Measurements from ENCODE around the gene PTGER3.

Gene PTGER3

GRCh38 chr1:71047635-71048607 lies at the start of gene PTGER3:
Gene PTGER3 (minus strand): TSS chr1:71047816. CDS start chr1:71047577, 239 bp downstream.
- DNase-seq (ENCODE audit: low read depth in 2 of 2) = peak in 1 of 2 donors; percentile 34

DNA sequence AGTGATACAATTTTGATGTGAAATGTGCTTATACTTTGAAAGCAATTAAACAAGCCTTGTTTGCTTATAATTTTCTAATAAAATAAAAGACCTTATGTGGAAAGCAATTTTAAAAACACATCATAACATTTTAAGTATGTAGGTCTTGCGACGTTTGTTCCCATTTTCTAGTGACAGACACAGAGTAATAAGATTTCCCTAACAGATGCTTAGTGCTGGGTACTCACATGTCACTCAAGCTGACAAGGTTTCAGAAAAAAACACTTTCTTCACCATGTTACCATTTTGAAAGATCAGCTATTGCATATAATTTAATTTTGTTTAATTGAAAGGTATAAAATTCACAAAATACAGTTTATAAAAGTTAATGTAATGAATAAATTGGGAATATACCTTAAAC lies 47.3 kb upstream of the PTGER3 start:
- no peak for DNase-seq (ENCODE audit: low read depth in 2 of 2)

- no peak for DNase-seq (ENCODE audit: low read depth in 2 of 2)
These were observed 46.3 kb upstream of the PTGER3 start for GRCh38 chr1:71093938-71094337.

- DNase-seq (ENCODE audit: low read depth in 2 of 2) = no peak
These were observed 42.1 kb upstream of the PTGER3 start for GRCh38 chr1:71089536-71090270.

GRCh38 chr1:71088645-71089287 lies 41.1 kb upstream of the PTGER3 start:
- DNase-seq (ENCODE audit: low read depth in 2 of 2) = no peak

DNA sequence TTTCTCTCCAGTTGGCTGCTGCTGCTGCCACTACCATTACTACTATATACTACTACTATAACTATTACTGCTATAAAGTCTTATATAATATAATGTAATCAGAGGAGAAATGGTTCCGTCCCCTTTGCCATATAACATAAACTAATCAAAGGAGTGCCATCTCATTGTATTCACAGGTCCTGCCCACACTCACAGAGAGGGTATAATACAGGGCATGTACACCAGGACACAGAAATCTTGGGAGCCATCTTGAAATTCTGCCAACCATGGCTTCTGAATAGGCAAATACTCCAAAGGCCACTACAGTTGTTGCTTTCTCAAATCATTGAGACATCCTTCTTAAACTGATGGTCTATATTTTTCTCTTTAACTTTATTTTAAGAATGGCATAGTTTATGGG lies 40.1 kb upstream of the PTGER3 start:
- no peak for DNase-seq (ENCODE audit: low read depth in 2 of 2)

DNA sequence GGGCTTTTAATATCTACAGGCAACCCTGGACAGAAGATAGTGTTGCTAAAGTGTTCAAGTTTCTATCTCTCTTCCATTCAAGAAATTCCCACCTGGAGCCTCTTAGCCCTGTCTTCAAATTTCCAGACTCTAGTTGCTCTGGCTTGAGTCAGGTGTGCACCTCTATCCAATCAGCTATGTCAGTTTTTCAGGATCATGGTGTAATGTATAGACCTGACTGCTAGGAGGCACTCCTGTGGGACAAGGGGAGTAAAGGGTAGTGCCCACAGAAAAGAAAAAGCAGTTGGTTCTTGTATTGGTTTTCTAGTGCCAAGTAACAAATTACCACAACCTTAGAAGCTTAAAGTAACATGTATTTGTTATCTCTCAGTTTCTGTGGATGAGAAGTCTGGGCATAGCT lies 39.4 kb upstream of the PTGER3 start:
- no peak for DNase-seq (ENCODE audit: low read depth in 2 of 2)

- DNase-seq (ENCODE audit: low read depth in 2 of 2) = no peak
These were observed 38.7 kb upstream of the PTGER3 start for GRCh38 chr1:71086331-71086730.

DNA sequence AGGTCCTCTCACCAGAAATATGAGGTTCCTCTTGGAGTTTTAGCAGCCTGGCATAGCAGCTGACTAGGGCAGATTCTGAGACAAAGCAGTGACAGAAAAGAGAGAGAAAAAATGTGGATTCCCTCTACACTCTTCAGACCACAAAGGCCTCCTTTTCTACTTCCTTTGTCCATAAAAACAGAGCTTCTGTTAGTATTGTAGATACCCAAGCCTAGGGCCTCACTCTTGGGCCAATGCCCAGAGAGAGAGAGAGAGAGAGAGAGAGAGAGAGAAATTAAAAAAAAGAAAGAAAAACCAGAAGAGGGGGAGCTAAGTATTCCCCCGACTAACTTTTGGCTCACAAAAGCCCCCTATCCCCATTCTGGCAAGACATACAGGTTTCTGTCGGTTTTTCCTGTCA lies 35.7 kb upstream of the PTGER3 start:
- no peak for DNase-seq (ENCODE audit: low read depth in 2 of 2)

GRCh38 chr1:71081697-71082080 lies 34.1 kb upstream of the PTGER3 start:
- no peak for DNase-seq (ENCODE audit: low read depth in 2 of 2)

DNA sequence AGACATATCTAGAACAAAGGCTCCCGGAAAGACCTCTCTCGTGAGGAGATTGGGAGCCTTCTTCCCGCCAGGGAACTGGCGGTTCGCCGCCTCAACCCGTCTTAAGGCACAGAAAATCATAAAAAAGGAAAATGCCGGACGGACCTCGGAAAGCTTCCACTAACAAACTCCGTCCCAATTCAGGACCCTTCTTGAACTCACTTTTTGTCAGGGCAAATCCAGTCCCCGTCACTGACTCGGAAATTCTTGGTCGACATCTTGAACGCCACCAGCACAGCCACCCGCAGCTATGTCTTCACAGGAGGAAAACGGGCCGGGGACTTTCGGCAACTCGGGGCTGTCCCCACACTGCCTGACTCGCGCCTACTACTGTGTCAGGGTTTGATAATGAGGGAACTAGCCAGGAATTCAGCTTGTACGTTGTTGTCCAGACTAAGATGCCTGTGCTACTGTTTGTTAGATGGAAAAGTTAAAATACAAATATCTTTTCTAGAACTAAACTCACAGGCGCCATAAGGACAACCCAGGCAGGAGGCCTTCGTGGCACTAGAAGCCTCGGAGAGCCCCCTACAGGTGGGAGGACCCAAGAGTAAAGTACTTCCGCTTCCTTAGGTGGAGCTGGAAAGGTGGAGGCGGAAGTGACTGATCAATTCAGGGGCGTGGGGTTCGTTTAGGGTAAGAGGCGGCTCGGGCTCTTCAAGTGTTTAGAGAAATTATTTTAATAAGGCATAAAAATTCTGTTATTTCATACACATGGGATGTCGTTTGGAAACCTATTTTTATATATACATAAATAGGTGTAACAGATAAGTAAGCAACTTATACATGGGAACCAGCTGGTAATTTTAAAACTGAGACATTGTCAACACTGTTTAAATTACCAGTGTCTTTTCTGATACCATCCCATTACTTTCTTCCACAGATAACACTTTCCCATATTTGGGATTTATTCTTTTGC lies 33.4 kb upstream of the PTGER3 start, which contains the start of gene ZRANB2:
TSS of gene ZRANB2 (minus strand) at position 297 of the 958 bp plus-strand sequence. CDS start at position 257, 40 bp downstream.
- peak; percentile 80 to 83 for DNase-seq (ENCODE audit: low read depth in 2 of 2)

- peak in 1 of 2 donors; percentile 5 for DNase-seq (ENCODE audit: low read depth in 2 of 2)
These were observed 32.7 kb upstream of the PTGER3 start for GRCh38 chr1:71080230-71080738.

GRCh38 chr1:71074681-71075080 lies 27.1 kb upstream of the PTGER3 start:
- DNase-seq (ENCODE audit: low read depth in 2 of 2) = no peak

GRCh38 chr1:71072273-71072672 lies 24.7 kb upstream of the PTGER3 start:
- no peak for DNase-seq (ENCODE audit: low read depth in 2 of 2)

DNA sequence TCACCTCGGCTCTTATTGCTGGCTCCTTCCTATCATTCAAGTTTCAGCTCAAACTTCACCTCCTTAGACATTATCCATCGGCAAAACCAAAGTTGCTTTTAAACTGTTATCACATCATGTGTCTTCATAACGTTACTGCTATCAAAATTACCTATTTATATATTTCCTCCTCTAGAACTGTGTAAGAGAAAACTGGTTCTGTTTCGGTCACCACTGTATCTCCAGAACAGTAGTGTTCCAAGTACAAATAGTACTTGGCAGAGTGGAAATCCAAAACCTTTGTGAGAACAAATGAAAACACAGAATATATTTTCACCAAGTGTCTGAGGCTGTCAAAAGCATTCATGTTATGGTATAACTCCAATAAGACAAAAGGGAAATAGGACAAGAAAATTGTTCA lies 24.1 kb upstream of the PTGER3 start:
- no peak for DNase-seq (ENCODE audit: low read depth in 2 of 2)

DNA sequence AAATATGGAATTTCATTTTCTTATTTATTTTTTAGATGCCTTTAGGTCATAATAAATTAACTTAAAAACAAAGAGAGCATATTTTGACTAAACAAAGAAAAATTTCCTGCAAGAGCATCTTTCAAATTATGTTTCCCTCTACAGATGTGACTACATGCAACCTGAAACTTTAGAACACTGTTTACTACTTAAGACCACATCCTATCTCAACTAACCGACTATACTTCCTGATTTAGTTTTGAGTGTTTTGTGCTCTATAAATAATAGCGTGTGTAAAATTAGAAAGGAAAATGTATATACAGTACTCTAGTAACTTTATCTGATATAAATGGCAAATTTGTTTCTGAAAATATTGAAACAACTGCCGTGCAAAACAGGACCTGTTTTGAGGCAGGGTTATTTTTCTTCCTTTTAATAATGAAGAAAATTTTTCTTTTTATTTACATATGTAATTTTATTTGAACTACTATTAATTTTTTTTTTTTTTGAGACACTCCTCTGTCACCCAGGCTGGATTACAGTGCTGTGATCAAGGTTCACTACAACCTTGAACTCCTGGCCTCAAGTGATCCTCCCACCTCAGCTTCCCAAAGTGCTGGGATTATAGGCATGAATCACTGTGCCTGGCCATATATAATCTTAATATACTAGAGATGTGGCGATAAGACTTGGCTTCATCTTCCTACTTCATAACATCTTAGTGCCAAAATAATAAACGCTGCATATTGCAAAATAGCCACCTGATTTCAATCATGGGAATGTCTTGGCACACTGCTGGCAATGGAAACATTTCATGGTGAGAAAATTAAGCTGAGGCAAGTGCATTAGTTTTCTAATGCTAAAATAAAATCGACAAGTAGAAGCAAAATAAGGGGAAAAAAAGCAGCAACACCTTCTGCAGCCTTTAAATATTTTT lies 21.0 kb upstream of the PTGER3 start:
- no peak for DNase-seq (ENCODE audit: low read depth in 2 of 2)

DNA sequence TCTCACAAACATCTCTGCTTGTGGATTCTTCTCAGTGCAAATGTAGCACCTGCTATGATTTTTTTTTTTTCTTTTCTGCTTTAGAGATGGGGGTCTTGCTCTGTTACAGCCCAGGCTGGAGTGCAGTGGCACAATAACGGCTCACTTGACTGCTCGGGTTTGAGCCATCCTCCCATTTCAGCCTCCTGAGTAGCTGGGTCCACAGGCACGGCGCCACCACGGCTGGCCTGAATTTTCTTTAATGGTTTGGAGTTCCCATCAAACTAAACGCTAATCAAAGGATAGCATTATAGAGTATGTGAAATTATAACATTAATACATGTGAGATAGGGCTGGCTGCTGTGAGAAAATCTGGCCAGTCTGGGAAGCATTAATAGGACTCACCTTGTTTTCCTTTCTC lies 7.2 kb upstream of the PTGER3 start:
- no peak for DNase-seq (ENCODE audit: low read depth in 2 of 2)

DNA sequence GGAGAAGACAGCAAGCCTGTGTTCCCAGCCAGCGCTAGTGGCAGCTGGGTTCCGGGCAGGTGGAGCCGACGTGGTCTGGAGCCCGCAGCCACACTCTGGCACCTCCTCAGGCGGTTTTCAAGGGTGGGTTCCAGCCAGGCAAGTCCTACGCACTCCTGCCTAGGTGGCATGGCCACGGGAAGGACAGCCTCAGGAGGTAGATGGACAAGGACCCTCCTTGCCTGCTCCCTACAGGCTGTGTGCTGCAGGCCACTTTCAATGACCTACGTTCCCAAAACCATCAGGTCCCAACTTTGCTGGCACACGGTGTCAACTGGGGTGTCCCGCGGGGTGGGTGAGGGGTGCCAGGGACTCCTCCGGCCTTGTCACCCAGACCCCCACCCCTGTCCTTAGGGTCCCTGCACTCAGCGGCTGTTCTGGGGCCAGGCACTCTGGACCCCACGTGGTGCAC lies 6.7 kb upstream of the PTGER3 start:
- DNase-seq (ENCODE audit: low read depth in 2 of 2) = no peak

DNA sequence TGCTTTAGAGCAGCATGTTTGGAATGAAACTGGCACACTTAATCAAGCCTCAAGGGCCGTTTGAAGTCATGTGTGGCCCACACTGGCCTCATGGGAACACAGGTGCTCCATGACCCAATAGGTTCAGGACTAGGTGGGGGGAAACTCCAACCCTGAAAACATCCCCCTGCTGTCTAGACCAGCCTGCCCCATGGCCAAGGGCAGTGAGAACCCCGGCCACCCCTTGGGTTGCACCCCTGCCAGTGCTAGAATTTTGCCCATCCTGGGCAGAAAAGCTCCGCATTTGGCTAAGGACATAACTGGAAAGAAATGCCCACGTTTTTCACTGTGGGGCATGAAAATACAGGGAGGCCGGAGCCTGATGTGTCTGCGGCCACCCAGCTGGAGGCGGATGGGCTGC lies 6.1 kb upstream of the PTGER3 start:
- DNase-seq (ENCODE audit: low read depth in 2 of 2) = no peak

DNA sequence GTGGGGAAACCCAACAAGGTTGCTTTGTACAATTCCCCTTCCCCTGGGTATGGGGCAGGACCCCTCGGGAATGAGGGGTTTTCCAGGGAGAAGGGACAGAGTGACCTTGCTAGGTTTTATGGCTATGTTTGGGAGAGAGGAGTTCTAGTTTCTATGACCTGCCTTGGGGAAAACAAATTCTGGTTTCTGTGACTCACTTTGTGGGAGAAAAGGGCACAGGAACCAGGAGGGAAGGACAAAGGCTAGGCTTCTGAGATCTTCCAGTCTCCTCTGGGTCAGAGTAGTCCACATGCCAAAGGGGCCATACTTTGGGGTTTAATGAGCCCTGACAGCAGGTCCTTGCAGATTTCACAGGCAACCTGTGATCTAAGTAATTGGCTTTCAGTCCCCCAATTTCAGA lies 5.5 kb upstream of the PTGER3 start:
- no peak for DNase-seq (ENCODE audit: low read depth in 2 of 2)
